Activated naive CD4-positive, alpha-beta T cell treated with anti-CD3 and anti-CD28 coated beads, Interleukin-2, amount 50 U/mL, for 24 hours (primary cell): Measurements from ENCODE around the gene VPS37C.
A peak's percentile ranks its signal among the peaks of the same experiment; 100 is the strongest.

Experiments used
- H3K27ac Mint-ChIP-seq: one replicate; pipeline ENCODE4 v1.8.0; 2021; ENCODE audit warnings: mild to moderate bottlenecking, mixed read lengths
- H3K27me3 Mint-ChIP-seq: one replicate; pipeline ENCODE4 v1.8.0; 2021; ENCODE audit warnings: mixed read lengths
- H3K36me3 Mint-ChIP-seq: one replicate; pipeline ENCODE4 v1.8.0; 2021; ENCODE audit warnings: mixed read lengths
- H3K4me1 Mint-ChIP-seq: one replicate; pipeline ENCODE4 v1.8.0; 2021; ENCODE audit warnings: mixed read lengths
- H3K4me3 Mint-ChIP-seq: one replicate; pipeline ENCODE4 v1.8.0; 2021; ENCODE audit warnings: mild to moderate bottlenecking, mixed read lengths
- H3K9me3 Mint-ChIP-seq: one replicate; pipeline ENCODE4 v1.8.0; 2021; ENCODE audit warnings: mixed read lengths

Gene VPS37C

GRCh38 chr11:61133956-61134662 lies 27.1 kb downstream of the VPS37C start:
- Mint-ChIP-seq H3K9me3 (no peaks in the 10 kb centered on the region), H3K27me3 (no peaks in the 10 kb centered on the region), H3K4me3 (no peak overlapping the region), H3K36me3 (peaks cover 8% of the 10 kb centered on the region), H3K27ac (no peak overlapping the region), H3K4me1 (peaks cover 11% of the 10 kb centered on the region)

- Mint-ChIP-seq H3K36me3 (peaks cover 8% of the 10 kb centered on the region), H3K27me3 (no peaks in the 10 kb centered on the region), H3K4me3 (no peak overlapping the region), H3K9me3 (no peaks in the 10 kb centered on the region), H3K27ac (no peak overlapping the region), H3K4me1 (peaks cover 18% of the 10 kb centered on the region)
These were observed 28.1 kb downstream of the VPS37C start for GRCh38 chr11:61133145-61133544.

- Mint-ChIP-seq H3K4me1 (peaks cover 18% of the 10 kb centered on the region), H3K36me3 (peaks cover 7% of the 10 kb centered on the region), H3K9me3 (no peaks in the 10 kb centered on the region), H3K4me3 (no peak overlapping the region), H3K27me3 (no peaks in the 10 kb centered on the region), H3K27ac (no peak overlapping the region)
These were observed 28.6 kb downstream of the VPS37C start for GRCh38 chr11:61132646-61133045.

GRCh38 chr11:61131998-61132555 lies 29.1 kb downstream of the VPS37C start:
- Mint-ChIP-seq H3K4me1 (peaks cover 18% of the 10 kb centered on the region), H3K4me3 (no peak overlapping the region)

GRCh38 chr11:61131586-61131985 lies 29.6 kb downstream of the VPS37C start:
- H3K9me3 Mint-ChIP-seq = no peaks in the 10 kb centered on the region
- no peaks in the 10 kb centered on the region for H3K27me3 Mint-ChIP-seq
- no peaks in the 10 kb centered on the region for H3K36me3 Mint-ChIP-seq
- no peak overlapping the region for H3K27ac Mint-ChIP-seq
- H3K4me1 Mint-ChIP-seq = peaks cover 18% of the 10 kb centered on the region
- no peak overlapping the region for H3K4me3 Mint-ChIP-seq

More at GRCh38 chr11:61131998-61132555, 29.1 kb downstream of the VPS37C start:
- peaks cover 1% of the 10 kb centered on the region for H3K36me3 Mint-ChIP-seq
- no peaks in the 10 kb centered on the region for H3K27me3 Mint-ChIP-seq
- no peak overlapping the region for H3K27ac Mint-ChIP-seq
- H3K9me3 Mint-ChIP-seq = no peaks in the 10 kb centered on the region

GRCh38 chr11:61131186-61131585 lies 30.0 kb downstream of the VPS37C start:
- peaks cover 1% of the 10 kb centered on the region for H3K36me3 Mint-ChIP-seq
- no peak overlapping the region for H3K27ac Mint-ChIP-seq
- H3K4me3 Mint-ChIP-seq = no peak overlapping the region
- H3K4me1 Mint-ChIP-seq = peaks cover 19% of the 10 kb centered on the region
- H3K9me3 Mint-ChIP-seq = no peaks in the 10 kb centered on the region
- no peaks in the 10 kb centered on the region for H3K27me3 Mint-ChIP-seq

- H3K27ac Mint-ChIP-seq = peak overlapping the region; percentile 69
- H3K9me3 Mint-ChIP-seq = no peaks in the 10 kb centered on the region
- peaks cover 5% of the 10 kb centered on the region for H3K36me3 Mint-ChIP-seq
- H3K27me3 Mint-ChIP-seq = no peaks in the 10 kb centered on the region
- peaks cover 25% of the 10 kb centered on the region for H3K4me1 Mint-ChIP-seq
- peak overlapping the region; percentile 49 for H3K4me3 Mint-ChIP-seq
These were observed 31.3 kb downstream of the VPS37C start for GRCh38 chr11:61129639-61130523.

- Mint-ChIP-seq H3K4me3 (peak overlapping the region; percentile 6), H3K9me3 (no peaks in the 10 kb centered on the region), H3K4me1 (peaks cover 30% of the 10 kb centered on the region), H3K27me3 (no peaks in the 10 kb centered on the region), H3K36me3 (peaks cover 9% of the 10 kb centered on the region), H3K27ac (peak overlapping the region; percentile 56)
These were observed 32.1 kb downstream of the VPS37C start for GRCh38 chr11:61128947-61129638.

GRCh38 chr11:61127991-61128390 lies 33.2 kb downstream of the VPS37C start:
- Mint-ChIP-seq H3K27me3 (no peaks in the 10 kb centered on the region), H3K9me3 (no peaks in the 10 kb centered on the region), H3K4me3 (no peak overlapping the region), H3K36me3 (peaks cover 13% of the 10 kb centered on the region), H3K27ac (no peak overlapping the region), H3K4me1 (peaks cover 35% of the 10 kb centered on the region)

GRCh38 chr11:61126256-61126655 lies 35.0 kb downstream of the VPS37C start:
- Mint-ChIP-seq H3K27ac (peak overlapping the region; percentile 72), H3K27me3 (no peaks in the 10 kb centered on the region), H3K9me3 (no peaks in the 10 kb centered on the region), H3K36me3 (peaks cover 19% of the 10 kb centered on the region), H3K4me3 (no peak overlapping the region), H3K4me1 (peaks cover 48% of the 10 kb centered on the region)

GRCh38 chr11:61125310-61125684 lies 35.9 kb downstream of the VPS37C start:
- peaks cover 58% of the 10 kb centered on the region for H3K4me1 Mint-ChIP-seq
- H3K36me3 Mint-ChIP-seq = peaks cover 25% of the 10 kb centered on the region
- H3K4me3 Mint-ChIP-seq = no peak overlapping the region
- H3K27me3 Mint-ChIP-seq = no peaks in the 10 kb centered on the region
- no peak overlapping the region for H3K27ac Mint-ChIP-seq
- no peaks in the 10 kb centered on the region for H3K9me3 Mint-ChIP-seq

GRCh38 chr11:61124574-61125309 lies 36.5 kb downstream of the VPS37C start:
- Mint-ChIP-seq H3K27ac (peak overlapping the region; percentile 15), H3K4me3 (no peak overlapping the region), H3K27me3 (no peaks in the 10 kb centered on the region), H3K4me1 (peaks cover 58% of the 10 kb centered on the region), H3K9me3 (no peaks in the 10 kb centered on the region), H3K36me3 (peaks cover 28% of the 10 kb centered on the region)

GRCh38 chr11:61123775-61124571 lies 37.3 kb downstream of the VPS37C start:
- H3K4me1 Mint-ChIP-seq = peaks cover 58% of the 10 kb centered on the region
- H3K36me3 Mint-ChIP-seq = peaks cover 32% of the 10 kb centered on the region
- no peaks in the 10 kb centered on the region for H3K27me3 Mint-ChIP-seq
- peak overlapping the region; percentile 15 for H3K27ac Mint-ChIP-seq
- H3K9me3 Mint-ChIP-seq = no peaks in the 10 kb centered on the region
- no peak overlapping the region for H3K4me3 Mint-ChIP-seq

- Mint-ChIP-seq H3K4me3 (no peak overlapping the region), H3K27me3 (no peaks in the 10 kb centered on the region), H3K36me3 (peaks cover 35% of the 10 kb centered on the region), H3K9me3 (no peaks in the 10 kb centered on the region), H3K27ac (peak overlapping the region; percentile 55), H3K4me1 (peaks cover 63% of the 10 kb centered on the region)
These were observed 38.5 kb downstream of the VPS37C start for GRCh38 chr11:61122761-61123160.
